GM18507 (cell line): ENCODE data around the gene CARHSP1.
"Not testable (repeated sequence)": the region's sequence is repeated elsewhere in the genome, so short reads cannot be mapped to it uniquely, and the experiment has no call there.

Experiments
- DNase-seq: peaks from one replicate; pipeline ENCODE4 v3.0.0; 2011; ENCODE audit warnings: low read depth; ENCODE audit not compliant: insufficient read length; ENCODE audit errors: extremely low spot score
- FAIRE-seq: peaks from 2 replicates; lab custom pipeline; 2011; peaks lifted over from hg19 to GRCh38; lab: Jason Lieb, UNC

Gene CARHSP1

GRCh38 chr16:8874388-8874787 is 5.6 kb upstream of the CARHSP1 start:
- DNase-seq: no peak
- no peak for FAIRE-seq

GRCh38 chr16:8873866-8874195 is 5.0 kb upstream of the CARHSP1 start:
- FAIRE-seq, DNase-seq: not testable (repeated sequence)

GRCh38 chr16:8872967-8873865 is 4.4 kb upstream of the CARHSP1 start:
- DNase-seq: no peak
- FAIRE-seq: no peak

GRCh38 chr16:8872071-8872470 is 3.3 kb upstream of the CARHSP1 start:
- no peak for FAIRE-seq
- no peak for DNase-seq

- not testable (repeated sequence) for DNase-seq, FAIRE-seq
These were observed 1.1 kb upstream of the CARHSP1 start for GRCh38 chr16:8869988-8870241.

GRCh38 chr16:8869212-8869987 is 594 bp upstream of the CARHSP1 start:
- DNase-seq: no peak
- FAIRE-seq: no peak

- DNase-seq (no peak), FAIRE-seq (no peak)
These were observed 832 bp downstream of the CARHSP1 start for GRCh38 chr16:8867932-8868415.

- peak; percentile 5 for FAIRE-seq
- DNase-seq: no peak
These were observed 1.4 kb downstream of the CARHSP1 start for GRCh38 chr16:8867216-8867931.

- DNase-seq (no peak), FAIRE-seq (no peak)
These were observed 2.0 kb downstream of the CARHSP1 start for GRCh38 chr16:8866884-8867215.

GRCh38 chr16:8866118-8866883 is 2.5 kb downstream of the CARHSP1 start:
- DNase-seq (no peak), FAIRE-seq (no peak)

GRCh38 chr16:8865145-8865882 is 3.5 kb downstream of the CARHSP1 start:
- DNase-seq (no peak), FAIRE-seq (no peak)

- FAIRE-seq (no peak), DNase-seq (no peak)
These were observed 4.2 kb downstream of the CARHSP1 start for GRCh38 chr16:8864480-8865110.

- no peak for FAIRE-seq
These were observed 5.0 kb downstream of the CARHSP1 start for GRCh38 chr16:8863594-8864424.

GRCh38 chr16:8862309-8863130 is 6.3 kb downstream of the CARHSP1 start:
- DNase-seq (no peak), FAIRE-seq (no peak)

More at GRCh38 chr16:8863594-8864424, 5.0 kb downstream of the CARHSP1 start:
- DNase-seq: no peak

GRCh38 chr16:8861563-8862308 is 7.1 kb downstream of the CARHSP1 start:
- DNase-seq: no peak
- FAIRE-seq: no peak
